GM12892 (cell line): ENCODE results near the gene LCP1.

ENCODE experiments used
- POLR2AphosphoS5 ChIP-seq: IDR thresholded peaks from 2 replicates; pipeline ENCODE4 v1.6.1; 2011; ENCODE audit warnings: low read depth, low read length, control low read depth
- TAF1 ChIP-seq: IDR thresholded peaks from 2 replicates; pipeline ENCODE4 v1.6.1; 2011; ENCODE audit warnings: low read depth, mild to moderate bottlenecking, control low read depth, low read length, borderline replicate concordance

DNA sequence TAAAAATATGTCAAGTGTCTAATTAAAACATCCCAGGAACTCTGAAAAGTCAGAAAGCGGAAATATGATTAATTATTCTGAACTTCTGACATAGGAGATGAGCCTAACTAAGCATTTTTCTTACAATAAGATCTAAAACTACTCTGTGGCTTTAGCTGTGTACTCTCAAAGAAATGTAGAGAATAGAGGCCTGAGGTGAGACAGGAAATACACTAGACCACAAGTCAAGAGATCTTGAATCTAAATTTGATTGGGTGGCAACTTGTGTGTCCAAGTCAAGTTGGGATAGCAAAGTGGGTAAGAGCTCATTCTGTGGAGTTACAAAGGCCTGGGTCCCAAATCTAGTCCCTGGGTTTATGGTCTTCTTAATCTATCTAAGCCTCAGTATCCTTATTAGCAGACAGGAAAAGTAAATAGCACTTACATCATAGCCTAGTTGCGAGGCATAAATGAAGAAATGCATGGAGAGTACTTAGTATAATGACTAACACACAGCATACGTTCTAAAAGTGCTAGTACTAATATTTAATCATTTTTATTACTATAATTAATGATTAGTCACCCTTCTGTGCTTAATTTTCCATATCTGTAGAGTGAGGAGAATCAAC, 20.3 kb upstream of the LCP1 start:
- TF ChIP-seq POLR2AphosphoS5: no peak
- no peak for TF ChIP-seq TAF1
